Measurements from ENCODE around the gene FKBP10.
"Not testable (repeated sequence)": the region's sequence is repeated elsewhere in the genome, so short reads cannot be mapped to it uniquely, and the experiment has no call there.

FKBP10 gene

GRCh38 chr17:41810659-41811548 lies 1.9 kb upstream of the FKBP10 start:
- ATAC-seq (peak; percentile 7), DNase-seq (no peak)

DNA sequence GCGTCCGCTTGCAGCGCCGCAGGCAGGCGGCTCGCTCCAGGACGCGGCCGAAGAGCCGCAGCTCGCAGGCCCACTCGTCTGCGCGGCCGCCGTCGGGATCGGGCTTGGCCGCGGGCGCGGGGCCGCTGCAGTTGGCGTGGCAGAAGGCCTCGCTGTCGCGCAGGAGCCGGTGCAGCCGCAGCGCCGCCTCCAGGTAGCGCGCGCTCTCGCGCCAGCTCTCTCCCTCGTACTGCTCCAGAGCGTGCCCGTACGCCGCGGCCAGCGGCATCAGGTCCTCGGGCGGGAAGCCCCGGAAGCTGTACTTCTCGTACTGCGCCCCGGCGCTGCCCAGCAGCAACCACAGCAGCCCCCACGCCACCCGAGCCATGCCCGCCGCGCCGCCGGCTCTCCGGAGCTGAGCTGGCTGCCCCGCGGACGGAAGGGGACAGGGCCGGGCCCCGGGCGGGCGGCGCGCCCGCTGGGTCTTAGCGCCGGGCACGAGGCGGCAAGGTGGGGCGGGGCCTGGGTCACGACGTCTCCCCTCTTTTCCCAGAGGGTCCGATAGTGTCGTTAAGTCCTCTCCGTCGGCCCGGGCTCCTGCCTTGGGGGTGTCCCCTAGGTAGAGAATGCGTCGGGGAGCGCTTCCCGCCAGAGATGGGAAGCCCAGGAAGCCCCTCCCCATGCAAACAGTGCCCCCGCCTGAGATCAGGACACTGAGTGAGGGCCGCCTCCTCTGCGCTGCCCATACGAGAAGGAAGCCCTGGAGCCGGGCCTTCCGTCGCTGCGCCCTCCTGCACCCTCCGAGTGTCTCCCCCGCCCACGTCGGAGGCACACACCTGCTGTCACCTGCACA lies 1.0 kb upstream of the FKBP10 start, which contains the start of gene P3H4:
P3H4 (minus strand) TSS at position 401 of the 832 bp plus-strand sequence; CDS start at position 367, 34 bp downstream.
- DNase-seq (peak; percentile 75), ATAC-seq (peak; percentile 79)

DNA sequence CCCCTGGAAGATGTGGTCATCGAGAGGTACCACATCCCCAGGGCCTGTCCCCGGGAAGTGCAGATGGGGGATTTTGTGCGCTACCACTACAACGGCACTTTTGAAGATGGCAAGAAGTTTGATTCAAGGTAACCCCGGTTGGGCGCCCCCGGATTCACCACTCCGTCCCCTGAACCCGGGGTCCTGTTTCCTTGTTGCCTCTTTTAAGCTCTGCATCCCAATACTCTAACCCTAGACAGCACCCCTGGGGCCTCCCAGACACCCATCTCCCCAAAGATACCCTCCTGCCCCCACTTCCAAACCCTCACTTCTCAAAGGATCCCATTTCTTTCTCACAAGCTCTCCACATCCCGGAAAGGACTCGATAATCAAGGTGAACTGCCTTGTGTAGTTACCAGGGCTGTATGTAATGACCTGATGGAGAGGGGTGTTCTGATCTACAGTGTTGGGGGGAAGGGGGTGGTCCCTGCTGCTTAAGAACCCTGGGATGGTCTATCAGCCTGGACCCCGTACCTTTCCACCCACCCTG lies 412 bp downstream of the FKBP10 start:
- ATAC-seq (no peak), DNase-seq (no peak)

- no peak for DNase-seq
- no peak for ATAC-seq
Observed at GRCh38 chr17:41813699-41814124, 908 bp downstream of the FKBP10 start.

DNA sequence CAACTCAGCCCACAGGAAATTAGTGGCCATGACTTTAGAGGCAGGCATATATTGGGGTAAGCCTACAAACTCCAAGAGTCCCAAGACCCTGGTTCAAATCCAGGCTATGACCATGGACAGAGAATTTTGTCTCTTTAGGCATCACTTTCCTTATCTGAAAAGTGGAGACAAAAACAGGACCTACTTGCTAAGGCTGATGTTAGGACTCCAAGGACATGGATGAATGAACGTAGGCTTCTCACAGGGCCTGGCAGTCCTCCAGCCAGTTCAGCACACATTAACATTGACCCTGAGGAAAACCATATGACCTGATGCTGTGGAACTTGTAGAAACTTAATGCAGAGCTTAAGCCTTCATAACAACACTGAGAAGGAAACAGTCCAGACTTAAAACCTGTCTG lies 1.4 kb downstream of the FKBP10 start:
- DNase-seq (no peak), ATAC-seq (no peak)

- DNase-seq (no peak), ATAC-seq (no peak)
Observed at GRCh38 chr17:41816637-41817320, 4.0 kb downstream of the FKBP10 start.

DNA sequence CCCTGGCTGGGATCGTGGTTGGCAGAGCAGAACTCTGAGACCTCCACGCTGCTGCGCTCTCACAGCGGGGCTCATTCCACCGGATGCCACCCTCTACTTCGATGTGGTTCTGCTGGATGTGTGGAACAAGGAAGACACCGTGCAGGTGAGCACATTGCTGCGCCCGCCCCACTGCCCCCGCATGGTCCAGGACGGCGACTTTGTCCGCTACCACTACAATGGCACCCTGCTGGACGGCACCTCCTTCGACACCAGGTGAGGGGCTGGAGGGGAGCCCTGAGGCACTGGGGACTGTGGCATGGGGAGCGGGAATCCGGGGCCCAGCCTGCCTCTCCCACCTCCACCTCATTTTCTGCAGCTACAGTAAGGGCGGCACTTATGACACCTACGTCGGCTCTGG lies 5.2 kb downstream of the FKBP10 start:
- DNase-seq = no peak
- ATAC-seq = no peak

GRCh38 chr17:41821776-41822175 lies 9.0 kb downstream of the FKBP10 start:
- DNase-seq (no peak), ATAC-seq (no peak)

DNA sequence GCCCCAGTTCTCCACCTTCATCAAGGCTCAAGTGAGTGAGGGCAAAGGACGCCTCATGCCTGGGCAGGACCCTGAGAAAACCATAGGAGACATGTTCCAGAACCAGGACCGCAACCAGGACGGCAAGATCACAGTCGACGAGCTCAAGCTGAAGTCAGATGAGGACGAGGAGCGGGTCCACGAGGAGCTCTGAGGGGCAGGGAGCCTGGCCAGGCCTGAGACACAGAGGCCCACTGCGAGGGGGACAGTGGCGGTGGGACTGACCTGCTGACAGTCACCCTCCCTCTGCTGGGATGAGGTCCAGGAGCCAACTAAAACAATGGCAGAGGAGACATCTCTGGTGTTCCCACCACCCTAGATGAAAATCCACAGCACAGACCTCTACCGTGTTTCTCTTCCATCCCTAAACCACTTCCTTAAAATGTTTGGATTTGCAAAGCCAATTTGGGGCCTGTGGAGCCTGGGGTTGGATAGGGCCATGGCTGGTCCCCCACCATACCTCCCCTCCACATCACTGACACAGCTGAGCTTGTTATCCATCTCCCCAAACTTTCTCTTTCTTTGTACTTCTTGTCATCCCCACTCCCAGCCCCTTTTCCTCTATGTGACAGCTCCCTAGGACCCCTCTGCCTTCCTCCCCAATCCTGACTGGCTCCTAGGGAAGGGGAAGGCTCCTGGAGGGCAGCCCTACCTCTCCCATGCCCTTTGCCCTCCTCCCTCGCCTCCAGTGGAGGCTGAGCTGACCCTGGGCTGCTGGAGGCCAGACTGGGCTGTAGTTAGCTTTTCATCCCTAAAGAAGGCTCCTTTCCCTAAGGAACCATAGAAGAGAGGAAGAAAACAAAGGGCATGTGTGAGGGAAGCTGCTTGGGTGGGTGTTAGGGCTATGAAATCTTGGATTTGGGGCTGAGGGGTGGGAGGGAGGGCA lies 9.7 kb downstream of the FKBP10 start:
- ATAC-seq = no peak
- no peak for DNase-seq

- ATAC-seq = no peak
- no peak for DNase-seq
Observed at GRCh38 chr17:41823141-41823524, 10.3 kb downstream of the FKBP10 start.

DNA sequence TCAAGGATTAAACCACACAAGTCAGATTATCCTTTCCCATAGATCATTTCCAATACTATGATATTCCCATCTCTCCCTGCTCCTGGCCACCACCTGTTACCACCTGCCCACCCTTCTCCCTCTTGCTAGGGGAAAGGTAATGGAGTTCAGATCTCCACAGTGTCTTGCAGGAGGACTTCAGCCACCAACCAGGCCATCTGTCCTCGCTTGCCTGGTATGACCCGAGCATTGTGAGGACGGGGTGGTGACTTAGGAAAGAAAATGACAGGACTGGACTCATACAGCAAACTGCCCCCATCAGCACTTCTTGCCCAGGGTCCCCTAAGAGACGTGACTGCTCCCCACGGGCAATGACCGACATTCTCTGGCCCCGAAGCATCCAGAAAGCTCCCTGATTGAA lies 10.8 kb downstream of the FKBP10 start:
- no peak for DNase-seq
- no peak for ATAC-seq

DNA sequence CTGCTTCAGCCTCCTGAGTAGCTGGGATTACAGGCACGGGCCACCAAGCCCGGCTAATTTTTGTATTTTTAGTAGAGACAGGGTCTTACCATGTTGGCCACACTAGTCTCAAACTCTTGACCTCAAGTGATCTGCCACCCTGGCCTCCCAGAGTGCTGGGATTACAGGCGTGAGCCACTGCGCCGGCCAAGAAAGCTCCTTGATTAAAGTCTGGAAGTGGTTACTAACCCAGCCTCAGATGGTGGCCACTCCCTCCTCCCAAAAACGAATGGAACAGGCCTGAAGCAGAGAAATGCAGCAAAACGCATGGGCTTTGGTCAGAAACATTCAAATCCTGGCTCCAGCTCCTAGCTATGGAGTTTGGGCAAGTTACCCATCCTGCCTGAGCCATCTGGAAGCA lies 11.3 kb downstream of the FKBP10 start:
- ATAC-seq (no peak), DNase-seq (no peak)

GRCh38 chr17:41825175-41825845 lies 12.5 kb downstream of the FKBP10 start:
- no peak for DNase-seq
- ATAC-seq = no peak

- not testable (repeated sequence) for ATAC-seq, DNase-seq
Observed at GRCh38 chr17:41829961-41830360, 17.2 kb downstream of the FKBP10 start.

- ATAC-seq (peak; percentile 19), DNase-seq (no peak)
Observed at GRCh38 chr17:41835214-41835799, 22.5 kb downstream of the FKBP10 start.

- DNase-seq (peak; percentile 68), ATAC-seq (peak; percentile 86)
Observed at GRCh38 chr17:41835800-41836549, 23.2 kb downstream of the FKBP10 start, which contains the start of gene NT5C3B. Gene NT5C3B (minus strand): TSS chr17:41836232. CDS start chr17:41836193, 39 bp downstream.

GRCh38 chr17:41836550-41837196 lies 23.9 kb downstream of the FKBP10 start:
- ATAC-seq = no peak
- DNase-seq = no peak

DNA sequence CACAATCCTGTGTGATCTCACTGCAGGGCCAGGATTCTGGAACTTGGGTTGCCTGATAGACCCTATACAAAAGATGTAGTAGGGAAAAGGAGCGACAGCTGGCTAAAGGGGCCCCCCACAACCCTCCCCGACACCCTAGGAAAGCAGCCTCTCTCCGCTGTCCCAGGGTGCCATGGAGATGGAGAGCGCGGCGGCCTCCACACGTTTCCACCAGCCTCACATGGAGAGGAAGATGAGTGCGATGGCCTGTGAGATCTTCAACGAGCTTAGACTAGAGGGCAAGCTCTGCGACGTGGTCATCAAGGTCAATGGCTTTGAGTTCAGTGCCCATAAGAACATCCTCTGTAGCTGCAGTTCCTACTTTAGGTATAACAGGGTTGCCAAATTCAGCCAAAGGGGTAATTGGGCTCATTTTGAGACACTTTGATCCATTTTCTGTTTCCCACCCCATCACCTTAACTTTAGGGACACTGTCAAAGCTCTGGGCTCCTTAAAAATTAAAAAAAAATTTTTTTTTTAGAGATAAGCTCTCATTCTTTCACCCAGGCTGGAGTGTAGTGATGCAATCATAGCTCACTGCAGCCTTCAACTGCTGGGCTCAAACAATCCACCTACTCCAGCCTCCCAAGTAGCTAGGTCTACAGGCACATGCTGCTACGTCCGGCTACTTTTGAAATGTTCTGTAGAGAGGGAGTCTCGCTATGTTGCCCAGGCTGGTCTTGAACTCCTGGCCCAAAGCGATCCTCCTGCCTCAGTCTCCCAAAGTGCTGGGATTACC lies 25.1 kb downstream of the FKBP10 start, which contains the start of gene KLHL10:
KLHL10 (plus strand) TSS at position 65 of the 778 bp plus-strand sequence; CDS start at position 173, 108 bp downstream.
- ATAC-seq (no peak), DNase-seq (no peak)

All from stimulated activated naive CD8-positive, alpha-beta T cell treated with anti-CD3 and anti-CD28 coated beads, Interleukin-15, Interleukin-2, amounts not matched to agents 100 U/mL and 50 U/mL, for 24 hours (primary cell).